Measurements from ENCODE around the gene NFIA. TPM values are rescaled to one million over a fixed set of nuclear protein-coding genes. Genes with fewer than 3 reads are reported as not detected.

NFIA gene
- total RNA-seq, 1 experiment from 2014 or later: 6.3 TPM

GRCh38 chr1:61083807-61084440 lies 1.6 kb downstream of the NFIA start:
- no peak for DNase-seq (ENCODE audit: low read depth)

- DNase-seq (ENCODE audit: low read depth): no peak
Measured at GRCh38 chr1:61084491-61085031, 2.2 kb downstream of the NFIA start.

GRCh38 chr1:61085206-61085982 lies 3.0 kb downstream of the NFIA start:
- no peak for DNase-seq (ENCODE audit: low read depth)

- no peak for DNase-seq (ENCODE audit: low read depth)
Measured at GRCh38 chr1:61085983-61086644, 3.8 kb downstream of the NFIA start.

GRCh38 chr1:61087571-61087970 lies 5.2 kb downstream of the NFIA start:
- no peak for DNase-seq (ENCODE audit: low read depth)

GRCh38 chr1:61088163-61088974 lies 6.0 kb downstream of the NFIA start:
- no peak for DNase-seq (ENCODE audit: low read depth)

- DNase-seq (ENCODE audit: low read depth): no peak
Measured at GRCh38 chr1:61089338-61089737, 7.0 kb downstream of the NFIA start.

- DNase-seq (ENCODE audit: low read depth): no peak
Measured at GRCh38 chr1:61089741-61090140, 7.4 kb downstream of the NFIA start.

- DNase-seq (ENCODE audit: low read depth): no peak
Measured at GRCh38 chr1:61090546-61091202, 8.3 kb downstream of the NFIA start.

GRCh38 chr1:61091455-61091854 lies 9.1 kb downstream of the NFIA start:
- DNase-seq (ENCODE audit: low read depth): no peak

- DNase-seq (ENCODE audit: low read depth): no peak
Measured at GRCh38 chr1:61092642-61093041, 10.3 kb downstream of the NFIA start.

- no peak for DNase-seq (ENCODE audit: low read depth)
Measured at GRCh38 chr1:61093525-61094137, 11.3 kb downstream of the NFIA start.

- DNase-seq (ENCODE audit: low read depth): no peak
Measured at GRCh38 chr1:61094677-61095469, 12.5 kb downstream of the NFIA start.

- no peak for DNase-seq (ENCODE audit: low read depth)
Measured at GRCh38 chr1:61095470-61095812, 13.1 kb downstream of the NFIA start.

- DNase-seq (ENCODE audit: low read depth): peak; percentile 57
Measured at GRCh38 chr1:61097317-61097716, 15.0 kb downstream of the NFIA start.

GRCh38 chr1:61097722-61098121 lies 15.4 kb downstream of the NFIA start:
- DNase-seq (ENCODE audit: low read depth): no peak

- no peak for DNase-seq (ENCODE audit: low read depth)
Measured at GRCh38 chr1:61098333-61098732, 16.0 kb downstream of the NFIA start.

GRCh38 chr1:61098906-61099437 lies 16.6 kb downstream of the NFIA start:
- DNase-seq (ENCODE audit: low read depth): no peak

GRCh38 chr1:61100578-61100977 lies 18.2 kb downstream of the NFIA start:
- no peak for DNase-seq (ENCODE audit: low read depth)

All from HT1080 (cell line).